Ishikawa (cell line): Measurements from ENCODE around the gene FXYD7.

Experiments used
- CEBPB ChIP-seq: IDR thresholded peaks from 2 replicates; pipeline ENCODE4 v1.6.1; 2012
- CREB1 ChIP-seq: IDR thresholded peaks from 2 replicates; pipeline ENCODE4 v1.6.1; 2012; ENCODE audit warnings: low read depth
- EGR1 ChIP-seq: IDR thresholded peaks from 2 replicates; pipeline ENCODE4 v1.6.1; 2012
- EP300 ChIP-seq: IDR thresholded peaks from 2 replicates; pipeline ENCODE4 v1.6.1; 2012; ENCODE audit warnings: borderline replicate concordance
- FOXM1 ChIP-seq: IDR thresholded peaks from 2 replicates; pipeline ENCODE4 v1.6.1; 2012; ENCODE audit warnings: low read depth, borderline replicate concordance
- MAX ChIP-seq: IDR thresholded peaks from 2 replicates; pipeline ENCODE4 v1.6.1; 2012
- NFIC ChIP-seq: IDR thresholded peaks from 2 replicates; pipeline ENCODE4 v1.6.1; 2012
- RAD21 ChIP-seq: IDR thresholded peaks from 2 replicates; pipeline ENCODE4 v1.6.1; 2012; ENCODE audit warnings: low read depth
- TAF1 ChIP-seq: IDR thresholded peaks from 2 replicates; pipeline ENCODE4 v1.6.1; 2012; ENCODE audit warnings: low read depth, mild to moderate bottlenecking
- TCF12 ChIP-seq: IDR thresholded peaks from 2 replicates; pipeline ENCODE4 v1.6.1; 2012; ENCODE audit warnings: low read depth
- TEAD4 ChIP-seq: IDR thresholded peaks from 2 replicates; pipeline ENCODE4 v1.6.1; 2012
- USF1 ChIP-seq: IDR thresholded peaks from 2 replicates; pipeline ENCODE4 v1.6.1; 2012
- YY1 ChIP-seq: IDR thresholded peaks from 2 replicates; pipeline ENCODE4 v1.6.1; 2012; ENCODE audit warnings: low read depth
- ZBTB7A ChIP-seq: IDR thresholded peaks from 2 replicates; pipeline ENCODE4 v1.6.1; 2012; ENCODE audit warnings: low read depth
- TF ChIP-seq, protein P1 (sequence below): IDR thresholded peaks from 2 replicates; pipeline ENCODE4 v1.6.1; 2012; ENCODE audit warnings: low read depth, mild to moderate bottlenecking

FXYD7 gene

GRCh38 chr19:35117116-35117515, 25.9 kb upstream of the FXYD7 start:
- TF ChIP-seq NFIC (no peak), YY1 (no peak), CEBPB (no peak), EGR1 (no peak)

GRCh38 chr19:35117799-35118198, 25.3 kb upstream of the FXYD7 start:
- TF ChIP-seq CEBPB, result no peak
- TF ChIP-seq FOXM1, result no peak
- TF ChIP-seq CREB1, result no peak
- TF ChIP-seq TCF12, result no peak
- no peak for TF ChIP-seq TAF1
- TF ChIP-seq YY1, result no peak
- no peak for TF ChIP-seq EGR1

DNA sequence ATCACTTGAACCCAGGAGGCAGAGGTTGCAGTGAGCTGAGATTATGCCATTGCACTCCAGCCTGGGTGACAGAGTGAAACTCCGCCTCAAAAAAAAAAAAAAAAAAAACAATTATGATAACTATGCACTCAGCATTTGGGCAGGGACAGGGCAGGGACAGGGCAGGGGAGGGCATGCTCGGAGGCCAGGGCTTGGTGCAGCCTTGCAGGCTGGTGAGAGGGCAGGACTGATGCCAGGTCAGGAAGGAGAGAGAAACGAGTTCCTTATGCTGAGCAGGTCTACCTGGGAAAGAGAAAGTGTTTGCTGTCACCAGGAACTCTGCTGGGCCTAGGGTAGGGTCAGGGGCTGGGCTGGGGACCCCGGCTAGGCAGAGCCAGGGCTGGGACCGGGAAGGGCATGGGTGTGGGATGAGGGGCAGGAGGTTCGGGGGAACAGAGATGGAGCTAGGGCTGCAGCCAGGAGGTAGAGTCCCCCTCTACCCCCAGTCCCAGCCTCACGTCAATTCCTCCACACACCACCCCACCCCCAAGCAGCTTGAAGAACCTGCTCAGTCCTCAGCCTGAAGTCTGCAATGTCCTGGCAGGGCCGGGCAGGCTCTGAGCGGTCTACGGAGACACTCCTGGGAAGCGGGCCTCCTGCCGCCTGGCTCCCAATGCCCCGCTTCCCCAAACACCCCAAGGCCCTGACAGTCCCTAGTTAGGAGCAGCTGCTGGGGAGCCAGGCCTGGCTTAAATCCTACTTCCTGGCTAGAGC, 24.6 kb upstream of the FXYD7 start:
- TF ChIP-seq, protein P1, sequence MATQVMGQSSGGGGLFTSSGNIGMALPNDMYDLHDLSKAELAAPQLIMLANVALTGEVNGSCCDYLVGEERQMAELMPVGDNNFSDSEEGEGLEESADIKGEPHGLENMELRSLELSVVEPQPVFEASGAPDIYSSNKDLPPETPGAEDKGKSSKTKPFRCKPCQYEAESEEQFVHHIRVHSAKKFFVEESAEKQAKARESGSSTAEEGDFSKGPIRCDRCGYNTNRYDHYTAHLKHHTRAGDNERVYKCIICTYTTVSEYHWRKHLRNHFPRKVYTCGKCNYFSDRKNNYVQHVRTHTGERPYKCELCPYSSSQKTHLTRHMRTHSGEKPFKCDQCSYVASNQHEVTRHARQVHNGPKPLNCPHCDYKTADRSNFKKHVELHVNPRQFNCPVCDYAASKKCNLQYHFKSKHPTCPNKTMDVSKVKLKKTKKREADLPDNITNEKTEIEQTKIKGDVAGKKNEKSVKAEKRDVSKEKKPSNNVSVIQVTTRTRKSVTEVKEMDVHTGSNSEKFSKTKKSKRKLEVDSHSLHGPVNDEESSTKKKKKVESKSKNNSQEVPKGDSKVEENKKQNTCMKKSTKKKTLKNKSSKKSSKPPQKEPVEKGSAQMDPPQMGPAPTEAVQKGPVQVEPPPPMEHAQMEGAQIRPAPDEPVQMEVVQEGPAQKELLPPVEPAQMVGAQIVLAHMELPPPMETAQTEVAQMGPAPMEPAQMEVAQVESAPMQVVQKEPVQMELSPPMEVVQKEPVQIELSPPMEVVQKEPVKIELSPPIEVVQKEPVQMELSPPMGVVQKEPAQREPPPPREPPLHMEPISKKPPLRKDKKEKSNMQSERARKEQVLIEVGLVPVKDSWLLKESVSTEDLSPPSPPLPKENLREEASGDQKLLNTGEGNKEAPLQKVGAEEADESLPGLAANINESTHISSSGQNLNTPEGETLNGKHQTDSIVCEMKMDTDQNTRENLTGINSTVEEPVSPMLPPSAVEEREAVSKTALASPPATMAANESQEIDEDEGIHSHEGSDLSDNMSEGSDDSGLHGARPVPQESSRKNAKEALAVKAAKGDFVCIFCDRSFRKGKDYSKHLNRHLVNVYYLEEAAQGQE, result no peak
- TF ChIP-seq RAD21, result no peak

GRCh38 chr19:35119091-35119490, 24.0 kb upstream of the FXYD7 start:
- TF ChIP-seq RAD21 (no peak), EP300 (no peak), ZBTB7A (no peak), NFIC (no peak), YY1 (no peak), FOXM1 (no peak), USF1 (no peak), EGR1 (no peak), TAF1 (no peak)

GRCh38 chr19:35119578-35120155, 23.4 kb upstream of the FXYD7 start:
- TF ChIP-seq ZBTB7A, result no peak
- no peak for TF ChIP-seq TEAD4
- TF ChIP-seq MAX, result no peak
- TF ChIP-seq, protein P1, result no peak

DNA sequence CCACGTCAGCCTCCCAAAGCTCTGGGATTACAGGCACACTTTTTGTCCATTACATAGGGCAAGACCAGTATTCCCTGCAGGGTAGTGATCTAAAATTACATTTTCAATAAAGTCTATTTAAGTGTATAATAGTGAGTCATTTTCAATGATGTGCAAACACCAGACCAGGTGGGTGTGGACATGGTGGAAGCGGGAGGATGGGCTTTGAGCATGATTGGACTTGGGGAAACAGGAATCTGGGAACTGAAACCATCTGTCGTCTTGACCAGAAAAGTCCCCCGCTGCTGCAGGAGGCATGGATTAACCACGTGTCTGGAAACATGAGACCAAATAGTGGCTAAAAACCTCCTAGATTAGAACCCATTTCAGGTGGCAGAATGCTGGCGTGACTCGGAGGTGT, 22.6 kb upstream of the FXYD7 start:
- TF ChIP-seq TAF1 (no peak), USF1 (peak; percentile 25; the same call in 1 of the 2 replicates), NFIC (no peak), MAX (peak; percentile 40; the same call in 1 of the 2 replicates)

DNA sequence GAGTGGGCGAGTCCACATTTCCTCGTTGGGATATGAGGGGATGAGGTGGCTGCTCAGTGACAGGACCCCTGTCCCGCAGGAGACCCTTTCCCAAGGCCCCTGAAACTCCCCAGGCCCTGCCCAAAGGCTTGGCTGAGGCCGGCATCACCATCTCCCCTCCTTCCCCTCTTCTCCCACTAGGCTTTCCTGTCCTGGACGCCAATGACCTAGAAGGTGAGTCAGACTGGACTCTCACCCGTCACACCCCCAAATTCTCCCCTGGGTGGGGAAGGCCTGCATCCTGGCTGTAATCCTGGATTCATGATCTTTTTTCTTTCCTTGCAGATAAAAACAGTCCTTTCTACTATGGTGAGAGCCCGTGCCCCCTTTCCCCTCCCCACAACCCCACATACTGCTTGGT, 22.2 kb upstream of the FXYD7 start:
- TF ChIP-seq RAD21 (no peak), FOXM1 (no peak), TEAD4 (no peak), TCF12 (no peak), MAX (no peak), NFIC (no peak), EGR1 (no peak), USF1 (no peak), TAF1 (no peak), CREB1 (no peak), YY1 (no peak), ZBTB7A (no peak), CEBPB (no peak), EP300 (no peak)
- TF ChIP-seq, protein P1, result no peak
